H1 (cell line): Measurements from ENCODE around the gene ZNF644. TPM values are rescaled to one million over a fixed set of nuclear protein-coding genes. Genes with fewer than 3 reads are reported as not detected.

Experiments used
- CBX5 ChIP-seq: fragments of 300-800, 300-1000 bp; sonication (generic); IDR thresholded peaks from 2 replicates; pipeline ENCODE4 v1.7.1; 2016; ENCODE audit warnings: antibody characterized with exemption, low read length, low read depth
- CBX8 ChIP-seq: fragments of 300-800, 300-1000 bp; sonication (generic); IDR thresholded peaks from 2 replicates; pipeline ENCODE4 v1.7.1; 2016; ENCODE audit warnings: low read depth, low read length, borderline replicate concordance
- KDM4A ChIP-seq: IDR thresholded peaks from one replicate; pipeline ENCODE4 v1.7.1; 2012; ENCODE audit warnings: low read depth, mild to moderate bottlenecking, moderate library complexity, low read length, inconsistent platforms; ENCODE audit not compliant: severe bottlenecking
- POLR2A ChIP-seq, 2 experiments: IDR thresholded peaks; 1 replicate in 1 of 2; 2 replicates in 1 of 2; pipeline ENCODE4 v1.6.1; 2011; ENCODE audit warnings: low read depth in 2 of 2, low read length in 2 of 2, mild to moderate bottlenecking in 2 of 2; ENCODE audit errors: control extremely low read depth in 1 of 2
- SUZ12 ChIP-seq: fragments of 200-600 bp; sonication (generic); IDR thresholded peaks from 2 replicates; pipeline ENCODE4 v1.6.1; 2012; ENCODE audit warnings: mild to moderate bottlenecking, inconsistent platforms, low read length, moderate library complexity, mixed read lengths
- TAF7 ChIP-seq: optimal IDR thresholded peaks from 2 replicates; pipeline ENCODE3; 2011; ENCODE audit warnings: low read depth, mild to moderate bottlenecking, inconsistent platforms, low read length, moderate library complexity, borderline replicate concordance
- TEAD4 ChIP-seq: IDR thresholded peaks from 2 replicates; pipeline ENCODE4 v1.6.1; 2012; ENCODE audit warnings: low read depth, low read length, inconsistent platforms, mixed read lengths
- ZNF274 ChIP-seq: IDR thresholded peaks from 2 replicates; pipeline ENCODE4 v1.7.0; 2012; ENCODE audit warnings: low read length, borderline replicate concordance; ENCODE audit errors: extremely low read depth
- polyA plus RNA-seq, 7 experiments: library from polyadenylated mRNA; depleted of rRNA in 3 of 7; stranded (reverse) in 5 of 7; unstranded in 2 of 7; fragments of >200 nt in 5 of 7; fragments of 200-250 nt in 2 of 7; gene quantifications; 1 replicate in 5 of 7; 2 replicates in 1 of 7; 4 replicates in 1 of 7; pipeline versions ENCODE4 v1.2.1 to v1.2.3, GENCODE V29; 2011 to 2013; ENCODE audit warnings: missing spikeins in 2 of 7, mixed read lengths in 2 of 7
- total RNA-seq: library from RNA; stranded (reverse); fragmentation: NEBNext Ultra II Directional; extraction: Animal tissue kit (Norgen Biotek cat#: 25700); gene quantifications from 2 replicates; pipeline ENCODE4 v1.2.1, GENCODE V29; 2021
- TF ChIP-seq, protein P1 (sequence below): fragments of 300-600 bp; sonication (generic); IDR thresholded peaks from 2 replicates; pipeline ENCODE4 v1.7.1; 2012; ENCODE audit warnings: low read length, moderate library complexity, mild to moderate bottlenecking, inconsistent platforms; ENCODE audit not compliant: insufficient replicate concordance
- TF ChIP-seq, protein P2 (sequence below): IDR thresholded peaks from 2 replicates; pipeline ENCODE4 v1.6.1; 2011; ENCODE audit warnings: low read depth, mild to moderate bottlenecking, low read length; ENCODE audit not compliant: insufficient read depth

ZNF644 gene
- total and polyA plus RNA-seq, 2 of the 8 experiments (the other 6 are each of a cell fraction or from before 2014, with no cell fraction given): 14.5 to 93.5 TPM

- TF ChIP-seq, protein P1, sequence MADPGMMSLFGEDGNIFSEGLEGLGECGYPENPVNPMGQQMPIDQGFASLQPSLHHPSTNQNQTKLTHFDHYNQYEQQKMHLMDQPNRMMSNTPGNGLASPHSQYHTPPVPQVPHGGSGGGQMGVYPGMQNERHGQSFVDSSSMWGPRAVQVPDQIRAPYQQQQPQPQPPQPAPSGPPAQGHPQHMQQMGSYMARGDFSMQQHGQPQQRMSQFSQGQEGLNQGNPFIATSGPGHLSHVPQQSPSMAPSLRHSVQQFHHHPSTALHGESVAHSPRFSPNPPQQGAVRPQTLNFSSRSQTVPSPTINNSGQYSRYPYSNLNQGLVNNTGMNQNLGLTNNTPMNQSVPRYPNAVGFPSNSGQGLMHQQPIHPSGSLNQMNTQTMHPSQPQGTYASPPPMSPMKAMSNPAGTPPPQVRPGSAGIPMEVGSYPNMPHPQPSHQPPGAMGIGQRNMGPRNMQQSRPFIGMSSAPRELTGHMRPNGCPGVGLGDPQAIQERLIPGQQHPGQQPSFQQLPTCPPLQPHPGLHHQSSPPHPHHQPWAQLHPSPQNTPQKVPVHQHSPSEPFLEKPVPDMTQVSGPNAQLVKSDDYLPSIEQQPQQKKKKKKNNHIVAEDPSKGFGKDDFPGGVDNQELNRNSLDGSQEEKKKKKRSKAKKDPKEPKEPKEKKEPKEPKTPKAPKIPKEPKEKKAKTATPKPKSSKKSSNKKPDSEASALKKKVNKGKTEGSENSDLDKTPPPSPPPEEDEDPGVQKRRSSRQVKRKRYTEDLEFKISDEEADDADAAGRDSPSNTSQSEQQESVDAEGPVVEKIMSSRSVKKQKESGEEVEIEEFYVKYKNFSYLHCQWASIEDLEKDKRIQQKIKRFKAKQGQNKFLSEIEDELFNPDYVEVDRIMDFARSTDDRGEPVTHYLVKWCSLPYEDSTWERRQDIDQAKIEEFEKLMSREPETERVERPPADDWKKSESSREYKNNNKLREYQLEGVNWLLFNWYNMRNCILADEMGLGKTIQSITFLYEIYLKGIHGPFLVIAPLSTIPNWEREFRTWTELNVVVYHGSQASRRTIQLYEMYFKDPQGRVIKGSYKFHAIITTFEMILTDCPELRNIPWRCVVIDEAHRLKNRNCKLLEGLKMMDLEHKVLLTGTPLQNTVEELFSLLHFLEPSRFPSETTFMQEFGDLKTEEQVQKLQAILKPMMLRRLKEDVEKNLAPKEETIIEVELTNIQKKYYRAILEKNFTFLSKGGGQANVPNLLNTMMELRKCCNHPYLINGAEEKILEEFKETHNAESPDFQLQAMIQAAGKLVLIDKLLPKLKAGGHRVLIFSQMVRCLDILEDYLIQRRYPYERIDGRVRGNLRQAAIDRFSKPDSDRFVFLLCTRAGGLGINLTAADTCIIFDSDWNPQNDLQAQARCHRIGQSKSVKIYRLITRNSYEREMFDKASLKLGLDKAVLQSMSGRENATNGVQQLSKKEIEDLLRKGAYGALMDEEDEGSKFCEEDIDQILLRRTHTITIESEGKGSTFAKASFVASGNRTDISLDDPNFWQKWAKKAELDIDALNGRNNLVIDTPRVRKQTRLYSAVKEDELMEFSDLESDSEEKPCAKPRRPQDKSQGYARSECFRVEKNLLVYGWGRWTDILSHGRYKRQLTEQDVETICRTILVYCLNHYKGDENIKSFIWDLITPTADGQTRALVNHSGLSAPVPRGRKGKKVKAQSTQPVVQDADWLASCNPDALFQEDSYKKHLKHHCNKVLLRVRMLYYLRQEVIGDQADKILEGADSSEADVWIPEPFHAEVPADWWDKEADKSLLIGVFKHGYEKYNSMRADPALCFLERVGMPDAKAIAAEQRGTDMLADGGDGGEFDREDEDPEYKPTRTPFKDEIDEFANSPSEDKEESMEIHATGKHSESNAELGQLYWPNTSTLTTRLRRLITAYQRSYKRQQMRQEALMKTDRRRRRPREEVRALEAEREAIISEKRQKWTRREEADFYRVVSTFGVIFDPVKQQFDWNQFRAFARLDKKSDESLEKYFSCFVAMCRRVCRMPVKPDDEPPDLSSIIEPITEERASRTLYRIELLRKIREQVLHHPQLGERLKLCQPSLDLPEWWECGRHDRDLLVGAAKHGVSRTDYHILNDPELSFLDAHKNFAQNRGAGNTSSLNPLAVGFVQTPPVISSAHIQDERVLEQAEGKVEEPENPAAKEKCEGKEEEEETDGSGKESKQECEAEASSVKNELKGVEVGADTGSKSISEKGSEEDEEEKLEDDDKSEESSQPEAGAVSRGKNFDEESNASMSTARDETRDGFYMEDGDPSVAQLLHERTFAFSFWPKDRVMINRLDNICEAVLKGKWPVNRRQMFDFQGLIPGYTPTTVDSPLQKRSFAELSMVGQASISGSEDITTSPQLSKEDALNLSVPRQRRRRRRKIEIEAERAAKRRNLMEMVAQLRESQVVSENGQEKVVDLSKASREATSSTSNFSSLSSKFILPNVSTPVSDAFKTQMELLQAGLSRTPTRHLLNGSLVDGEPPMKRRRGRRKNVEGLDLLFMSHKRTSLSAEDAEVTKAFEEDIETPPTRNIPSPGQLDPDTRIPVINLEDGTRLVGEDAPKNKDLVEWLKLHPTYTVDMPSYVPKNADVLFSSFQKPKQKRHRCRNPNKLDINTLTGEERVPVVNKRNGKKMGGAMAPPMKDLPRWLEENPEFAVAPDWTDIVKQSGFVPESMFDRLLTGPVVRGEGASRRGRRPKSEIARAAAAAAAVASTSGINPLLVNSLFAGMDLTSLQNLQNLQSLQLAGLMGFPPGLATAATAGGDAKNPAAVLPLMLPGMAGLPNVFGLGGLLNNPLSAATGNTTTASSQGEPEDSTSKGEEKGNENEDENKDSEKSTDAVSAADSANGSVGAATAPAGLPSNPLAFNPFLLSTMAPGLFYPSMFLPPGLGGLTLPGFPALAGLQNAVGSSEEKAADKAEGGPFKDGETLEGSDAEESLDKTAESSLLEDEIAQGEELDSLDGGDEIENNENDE: no peak
- TF ChIP-seq TEAD4: no peak
- no peak for TF ChIP-seq CBX8
- TF ChIP-seq, protein P2, sequence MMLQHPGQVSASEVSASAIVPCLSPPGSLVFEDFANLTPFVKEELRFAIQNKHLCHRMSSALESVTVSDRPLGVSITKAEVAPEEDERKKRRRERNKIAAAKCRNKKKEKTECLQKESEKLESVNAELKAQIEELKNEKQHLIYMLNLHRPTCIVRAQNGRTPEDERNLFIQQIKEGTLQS: no peak
- no peak for TF ChIP-seq ZNF274
- TF ChIP-seq SUZ12: no peak
- TF ChIP-seq POLR2A (IDR thresholded peaks at IDR 0.05; ENCODE audit: control extremely low read depth in 1 of 2, low read depth in 2 of 2, low read length in 2 of 2): no peak
- TF ChIP-seq KDM4A: no peak
- TF ChIP-seq CBX5: no peak
- no peak for TF ChIP-seq TAF7
These were observed 2.8 kb upstream of the ZNF644 start (continued) for GRCh38 chr1:91024481-91025119.
